LNCaP clone FGC (cell line): Measurements from ENCODE around the gene SRXN1.

ENCODE experiments used
- DNase-seq: peaks from one replicate; pipeline ENCODE4 v3.0.0-alpha.2; 2011; ENCODE audit warnings: low read depth
- H3K4me3 ChIP-seq: 2 replicates; pipeline ENCODE4 v1.5.1; 2011; ENCODE audit warnings: mild to moderate bottlenecking, low read depth, low read length, control low read depth
- TF ChIP-seq, protein P1 (sequence below): IDR thresholded peaks from 2 replicates; pipeline ENCODE4 v1.5.1; 2012; ENCODE audit warnings: mild to moderate bottlenecking; ENCODE audit not compliant: control insufficient read depth, insufficient read depth; ENCODE audit errors: extremely low read depth

Gene SRXN1

DNA sequence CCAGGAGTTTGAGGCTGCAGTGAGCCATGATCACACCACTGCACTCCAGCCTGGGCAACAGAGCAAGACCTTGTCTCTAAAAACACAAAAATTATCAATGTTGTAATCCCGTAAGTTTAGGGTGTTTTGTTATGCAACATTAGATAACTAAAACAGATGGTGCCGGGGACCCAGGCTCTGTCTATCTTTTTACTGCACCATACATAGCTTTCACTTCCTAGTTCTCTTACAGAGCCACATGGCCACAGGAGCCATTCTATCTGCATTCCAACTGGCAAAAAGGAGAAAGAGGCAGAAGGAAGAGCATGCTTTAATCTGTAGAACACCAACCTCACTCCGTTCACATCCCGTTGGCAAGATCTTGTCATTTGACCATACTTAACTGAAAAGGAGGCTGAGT is 37.5 kb downstream of the SRXN1 start:
- no peak for DNase-seq
- TF ChIP-seq, protein P1, sequence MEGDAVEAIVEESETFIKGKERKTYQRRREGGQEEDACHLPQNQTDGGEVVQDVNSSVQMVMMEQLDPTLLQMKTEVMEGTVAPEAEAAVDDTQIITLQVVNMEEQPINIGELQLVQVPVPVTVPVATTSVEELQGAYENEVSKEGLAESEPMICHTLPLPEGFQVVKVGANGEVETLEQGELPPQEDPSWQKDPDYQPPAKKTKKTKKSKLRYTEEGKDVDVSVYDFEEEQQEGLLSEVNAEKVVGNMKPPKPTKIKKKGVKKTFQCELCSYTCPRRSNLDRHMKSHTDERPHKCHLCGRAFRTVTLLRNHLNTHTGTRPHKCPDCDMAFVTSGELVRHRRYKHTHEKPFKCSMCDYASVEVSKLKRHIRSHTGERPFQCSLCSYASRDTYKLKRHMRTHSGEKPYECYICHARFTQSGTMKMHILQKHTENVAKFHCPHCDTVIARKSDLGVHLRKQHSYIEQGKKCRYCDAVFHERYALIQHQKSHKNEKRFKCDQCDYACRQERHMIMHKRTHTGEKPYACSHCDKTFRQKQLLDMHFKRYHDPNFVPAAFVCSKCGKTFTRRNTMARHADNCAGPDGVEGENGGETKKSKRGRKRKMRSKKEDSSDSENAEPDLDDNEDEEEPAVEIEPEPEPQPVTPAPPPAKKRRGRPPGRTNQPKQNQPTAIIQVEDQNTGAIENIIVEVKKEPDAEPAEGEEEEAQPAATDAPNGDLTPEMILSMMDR = no peak
- no peak overlapping the region for H3K4me3 ChIP-seq

DNA sequence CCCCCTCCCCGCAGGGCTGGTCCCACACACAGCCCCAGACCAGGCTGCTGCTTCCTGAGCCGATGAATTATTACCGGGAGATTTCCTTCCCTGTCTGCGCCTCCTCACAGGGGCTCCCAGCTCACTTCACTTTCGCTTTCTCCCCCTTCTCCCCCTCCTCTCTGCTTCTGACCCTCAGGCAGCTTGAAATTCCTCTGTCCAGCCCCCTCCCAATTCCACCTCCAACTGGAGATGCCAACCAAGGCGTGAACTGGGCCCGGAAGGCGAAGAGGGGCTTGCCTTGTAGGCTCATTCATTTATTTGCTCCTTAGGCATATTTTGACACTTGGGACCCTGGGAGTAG is 41.2 kb downstream of the SRXN1 start:
- DNase-seq = no peak
- H3K4me3 ChIP-seq = no peak overlapping the region
- TF ChIP-seq, protein P1 = no peak

DNA sequence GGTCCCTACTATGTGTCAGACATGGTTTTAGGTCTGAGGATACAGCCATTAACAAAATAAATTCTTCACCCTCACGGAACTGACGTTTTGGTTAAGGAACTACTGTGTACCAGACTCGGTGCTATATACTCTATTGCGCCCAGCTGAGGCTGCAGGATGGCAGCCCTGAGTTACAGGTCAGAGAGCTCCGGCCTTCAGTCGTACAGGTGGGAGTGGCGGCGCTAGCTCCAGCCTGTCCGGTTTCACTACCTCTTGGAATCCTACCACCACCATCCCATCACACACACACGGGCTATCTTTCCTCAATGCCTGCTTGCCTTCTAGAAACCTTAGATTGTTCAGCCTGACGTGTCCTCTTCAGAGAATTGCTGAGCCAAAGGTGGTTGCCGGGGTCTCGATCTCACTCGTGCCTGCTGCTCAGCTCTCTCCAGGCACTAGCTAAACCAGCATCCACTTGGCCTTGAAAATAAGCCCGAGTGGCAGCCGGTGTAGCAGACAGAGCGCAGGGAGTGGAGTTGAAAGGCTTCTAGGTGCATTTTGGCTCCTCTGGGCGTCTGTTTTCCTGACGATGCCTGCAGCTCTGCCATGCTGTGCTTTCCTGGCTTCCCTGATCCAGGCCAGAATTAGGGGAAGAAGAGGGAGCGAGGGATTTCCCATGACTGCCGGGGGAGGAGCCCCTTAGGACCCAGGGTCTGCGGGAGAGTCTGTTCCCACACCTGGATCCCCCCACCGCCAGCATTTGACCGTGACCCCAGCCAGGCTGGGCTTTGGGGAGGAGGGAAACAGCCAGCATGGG is 41.8 kb downstream of the SRXN1 start:
- TF ChIP-seq, protein P1 = no peak
- no peak for DNase-seq
- H3K4me3 ChIP-seq = no peak overlapping the region

DNA sequence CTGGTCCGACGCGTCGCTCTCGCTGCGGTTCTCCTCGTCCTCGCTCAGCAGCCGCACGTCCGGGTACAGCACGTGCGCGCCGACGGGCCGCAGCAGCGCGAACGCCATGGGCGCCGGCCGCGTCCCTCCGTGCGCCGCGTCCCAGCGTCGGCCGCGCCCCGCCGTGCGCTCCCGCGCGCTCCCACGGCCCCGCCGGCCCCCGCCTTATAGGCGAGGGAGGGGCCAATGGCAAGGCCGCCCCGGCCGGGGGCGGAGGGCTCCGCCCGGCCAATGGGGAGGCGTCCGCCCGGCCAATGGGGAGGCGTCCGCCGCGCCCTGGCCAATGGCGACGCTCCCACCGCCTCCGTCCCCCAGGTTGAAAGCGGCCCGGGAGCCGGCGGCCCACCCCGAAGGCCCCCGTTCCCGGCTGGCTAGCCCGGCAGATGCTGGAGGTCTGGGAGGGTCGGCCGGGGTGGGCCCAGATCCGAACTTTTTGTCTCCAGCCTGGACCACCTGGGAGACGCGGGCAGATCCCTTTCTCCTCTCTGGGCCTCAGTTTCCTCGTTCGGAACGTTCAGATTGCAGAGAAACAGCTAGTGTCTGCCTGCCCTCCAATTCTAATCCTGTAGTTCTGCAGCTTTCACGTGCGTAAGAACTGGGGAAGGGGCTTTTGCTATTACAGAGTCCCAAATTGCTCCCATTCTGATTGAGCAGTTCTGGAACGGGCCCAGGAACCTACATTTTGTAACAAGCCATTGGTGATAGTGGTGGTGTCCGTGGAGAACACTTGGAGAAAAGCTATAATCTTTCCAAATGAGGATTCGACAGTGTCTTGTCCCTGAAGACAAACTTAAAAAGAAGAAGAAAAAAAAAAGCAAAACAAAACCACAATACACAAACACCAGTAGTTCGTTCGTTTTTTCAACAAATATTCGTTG is 42.6 kb downstream of the SRXN1 start, which contains the start of gene TCF15:
Gene TCF15 (minus strand): TSS at position 180 of the 917 bp plus-strand sequence. CDS start 72 bp downstream, at position 108.
- TF ChIP-seq, protein P1 = no peak
- H3K4me3 ChIP-seq = no peak within 1 kb of the TSS
- no peak for DNase-seq

DNA sequence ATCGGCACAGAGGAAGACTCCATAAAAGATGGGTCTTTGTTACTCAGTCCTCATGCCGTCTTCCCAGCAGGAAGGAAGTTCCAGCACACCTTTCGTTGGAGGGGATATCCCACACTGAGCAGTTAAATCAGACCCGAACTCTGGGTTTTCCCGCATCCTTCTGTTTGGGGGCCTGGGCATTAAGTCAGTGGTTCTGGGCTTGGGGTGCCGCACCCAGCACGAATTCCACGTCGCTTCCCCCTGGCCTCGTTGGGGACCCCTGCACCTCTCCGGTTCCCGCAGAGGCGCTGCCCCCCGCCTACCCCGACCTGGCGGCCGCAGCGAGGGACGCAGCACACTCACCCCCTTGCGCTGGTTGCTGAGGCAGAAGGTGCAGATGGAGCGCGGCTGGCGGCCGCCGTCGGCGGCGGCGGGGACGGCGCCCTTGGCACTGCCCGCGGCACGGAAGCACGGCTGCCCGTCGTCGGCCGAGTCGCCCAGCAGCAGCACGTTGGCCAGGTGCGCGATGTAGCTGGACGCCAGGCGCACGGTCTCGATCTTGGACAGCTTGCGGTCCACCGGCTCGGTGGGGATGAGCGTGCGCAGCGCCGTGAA is 43.5 kb downstream of the SRXN1 start:
- DNase-seq = no peak
- TF ChIP-seq, protein P1 = no peak
- H3K4me3 ChIP-seq = no peak overlapping the region

DNA sequence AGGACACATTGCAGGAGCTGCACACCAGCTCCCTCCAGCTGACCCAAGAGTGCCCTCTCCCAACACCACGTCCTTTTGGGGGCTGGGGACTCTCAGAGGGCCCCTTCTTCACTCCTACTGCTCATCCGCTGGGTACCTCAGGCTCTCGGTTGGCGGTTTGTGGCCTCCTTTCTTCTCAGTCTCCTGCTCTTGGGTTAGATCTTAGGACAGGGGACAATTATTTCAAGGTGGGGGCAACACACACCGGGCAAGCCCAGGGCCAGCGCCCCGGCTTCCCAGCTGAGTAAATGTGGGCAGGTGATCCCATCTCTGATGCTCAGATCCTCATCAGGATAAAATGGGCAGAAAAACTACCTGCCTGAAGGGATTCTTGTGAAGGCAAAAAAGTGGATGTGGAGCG is 44.0 kb downstream of the SRXN1 start:
- TF ChIP-seq, protein P1 = no peak
- no peak for DNase-seq
- no peak overlapping the region for H3K4me3 ChIP-seq
